Transverse colon (tissue), 4 donors: ENCODE measurements around the gene TMEM74B.

Experiments
- CTCF ChIP-seq, 5 experiments: fragments of 200-600 bp in 3 of 5; fragments of 450-650 bp in 2 of 5; sonication (generic) in 3 of 5; IDR thresholded peaks; 1 replicate in 2 of 5; 2 replicates in 3 of 5; pipeline ENCODE4 v1.5.1; 2016 to 2017; ENCODE audit warnings: antibody characterized with exemption in 5 of 5, inconsistent platforms in 3 of 5, mild to moderate bottlenecking in 2 of 5, moderate library complexity in 1 of 5
- POLR2AphosphoS5 ChIP-seq, 3 donors: sonication (generic); formaldehyde crosslinking; IDR thresholded peaks; one replicate each; pipeline ENCODE4 v1.6.1; 2016; ENCODE audit warnings: antibody characterized with exemption in 3 of 3

- TF ChIP-seq CTCF (IDR thresholded peaks at IDR 0.05) (no peak), POLR2AphosphoS5 (IDR thresholded peaks at IDR 0.05) (no peak)
Measured at GRCh38 chr20:1204576-1204975, 19.8 kb upstream of the TMEM74B start.
